Kidney epithelial cell (primary cell): ENCODE results near the gene SPATA32. TPM values are rescaled to one million over a fixed set of nuclear protein-coding genes. Genes with fewer than 3 reads are reported as not detected.

Experiments
- DNase-seq: peaks from one replicate; pipeline ENCODE4 v3.0.0-alpha.2; 2010; ENCODE audit warnings: low read depth
- H3K27me3 ChIP-seq: 2 replicates; pipeline ENCODE4 v1.6.0; 2011; ENCODE audit warnings: low read length; ENCODE audit not compliant: control insufficient read depth, insufficient read depth
- H3K36me3 ChIP-seq: 2 replicates; pipeline ENCODE4 v1.5.1; 2011; ENCODE audit warnings: low read length; ENCODE audit not compliant: control insufficient read depth, insufficient read depth
- H3K4me3 ChIP-seq: 2 replicates; pipeline ENCODE4 v1.5.1; 2011; ENCODE audit warnings: low read depth, mild to moderate bottlenecking, control low read depth, low read length
- total RNA-seq: library from RNA; depleted of rRNA; stranded (reverse); fragments of >200 nt; gene quantifications from 2 replicates; pipeline ENCODE4 v1.2.3, GENCODE V29; 2015
- TF ChIP-seq, protein P1 (sequence below): IDR thresholded peaks from 2 replicates; pipeline ENCODE4 v1.5.1; 2011; ENCODE audit warnings: mild to moderate bottlenecking, moderate library complexity, low read length, control low read depth, inconsistent platforms; ENCODE audit not compliant: insufficient read depth, poor library complexity, severe bottlenecking

SPATA32 gene
- total RNA-seq, 1 donor from 2014 or later: not detected

DNA sequence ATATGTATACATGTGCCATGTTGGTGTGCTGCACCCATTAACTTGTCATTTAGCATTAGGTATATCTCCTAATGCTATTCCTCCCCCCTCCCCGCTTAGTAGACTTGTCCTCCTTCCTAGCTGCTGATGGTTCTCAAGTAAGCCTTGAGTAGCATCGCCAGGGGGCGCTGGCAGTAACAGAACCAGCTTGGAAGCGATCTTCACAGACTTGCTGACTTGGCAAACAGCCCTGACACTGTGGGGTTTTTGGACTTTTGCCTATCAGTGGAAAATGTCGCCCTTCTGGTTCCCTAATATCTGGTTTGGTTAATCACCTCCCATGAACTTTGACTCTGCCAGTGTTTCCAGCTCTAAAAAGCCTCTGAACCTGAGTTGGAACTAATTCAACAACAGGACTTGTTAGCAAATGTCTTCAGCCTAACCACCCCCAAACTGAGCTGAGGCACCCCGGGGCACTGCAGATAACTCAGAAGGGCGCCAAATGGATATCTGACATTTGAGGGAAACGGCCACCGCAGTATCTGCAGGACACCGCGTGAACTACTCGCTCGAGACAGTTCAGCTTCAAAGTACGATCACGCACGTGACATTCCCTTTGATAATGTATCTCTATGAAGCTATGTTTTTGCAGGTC is 15.4 kb upstream of the SPATA32 start:
- TF ChIP-seq, protein P1, sequence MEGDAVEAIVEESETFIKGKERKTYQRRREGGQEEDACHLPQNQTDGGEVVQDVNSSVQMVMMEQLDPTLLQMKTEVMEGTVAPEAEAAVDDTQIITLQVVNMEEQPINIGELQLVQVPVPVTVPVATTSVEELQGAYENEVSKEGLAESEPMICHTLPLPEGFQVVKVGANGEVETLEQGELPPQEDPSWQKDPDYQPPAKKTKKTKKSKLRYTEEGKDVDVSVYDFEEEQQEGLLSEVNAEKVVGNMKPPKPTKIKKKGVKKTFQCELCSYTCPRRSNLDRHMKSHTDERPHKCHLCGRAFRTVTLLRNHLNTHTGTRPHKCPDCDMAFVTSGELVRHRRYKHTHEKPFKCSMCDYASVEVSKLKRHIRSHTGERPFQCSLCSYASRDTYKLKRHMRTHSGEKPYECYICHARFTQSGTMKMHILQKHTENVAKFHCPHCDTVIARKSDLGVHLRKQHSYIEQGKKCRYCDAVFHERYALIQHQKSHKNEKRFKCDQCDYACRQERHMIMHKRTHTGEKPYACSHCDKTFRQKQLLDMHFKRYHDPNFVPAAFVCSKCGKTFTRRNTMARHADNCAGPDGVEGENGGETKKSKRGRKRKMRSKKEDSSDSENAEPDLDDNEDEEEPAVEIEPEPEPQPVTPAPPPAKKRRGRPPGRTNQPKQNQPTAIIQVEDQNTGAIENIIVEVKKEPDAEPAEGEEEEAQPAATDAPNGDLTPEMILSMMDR: peak; percentile 82
- H3K27me3 ChIP-seq: no peaks in the 10 kb centered on the region
- DNase-seq: peak; percentile 66
- no peak overlapping the region for H3K4me3 ChIP-seq
- peaks cover 5% of the 10 kb centered on the region for H3K36me3 ChIP-seq

DNA sequence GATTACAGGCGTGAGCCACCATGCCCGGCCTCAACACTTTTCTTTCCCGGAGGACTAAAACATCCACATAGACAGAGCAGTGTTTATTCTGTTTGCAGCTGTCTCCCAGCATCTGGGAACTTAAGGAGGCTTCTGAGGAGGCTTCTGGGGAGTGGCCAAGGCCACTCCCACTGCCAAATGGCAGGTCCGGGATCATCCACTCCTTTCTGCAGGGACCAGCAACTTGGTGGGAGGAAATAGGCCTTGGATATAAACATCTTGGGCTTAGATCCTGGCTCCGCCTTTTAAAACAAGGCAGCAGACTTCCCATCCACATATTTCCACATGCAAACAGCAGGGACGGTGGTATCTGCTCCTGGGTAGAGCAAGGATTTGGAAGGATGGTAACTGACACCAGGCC is 14.1 kb upstream of the SPATA32 start:
- no peak overlapping the region for H3K4me3 ChIP-seq
- H3K36me3 ChIP-seq: peaks cover 5% of the 10 kb centered on the region
- no peak for DNase-seq
- TF ChIP-seq, protein P1: no peak
- no peaks in the 10 kb centered on the region for H3K27me3 ChIP-seq

DNA sequence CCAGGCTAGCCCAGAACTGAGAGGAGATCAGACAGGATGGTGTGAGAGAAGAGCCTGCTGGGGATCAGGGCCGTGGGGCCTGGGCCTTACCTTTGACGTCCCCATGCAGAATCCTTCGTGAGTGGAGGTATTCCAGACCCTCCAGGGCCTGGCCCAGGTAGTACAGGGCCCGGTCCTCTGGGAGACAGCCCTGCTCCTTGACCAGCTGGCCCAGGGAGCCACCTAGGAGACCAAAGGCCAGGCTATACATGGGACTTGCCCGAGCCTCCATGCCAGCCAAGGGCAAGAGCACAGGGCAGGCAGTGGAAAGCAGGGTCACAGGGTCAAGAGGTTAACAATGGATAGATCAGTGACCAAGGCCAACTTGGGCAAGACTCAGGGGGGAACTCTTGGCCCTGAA is 12.1 kb upstream of the SPATA32 start:
- no peak for DNase-seq
- H3K4me3 ChIP-seq: no peak overlapping the region
- H3K27me3 ChIP-seq: no peaks in the 10 kb centered on the region
- peaks cover 9% of the 10 kb centered on the region for H3K36me3 ChIP-seq
- TF ChIP-seq, protein P1: no peak

DNA sequence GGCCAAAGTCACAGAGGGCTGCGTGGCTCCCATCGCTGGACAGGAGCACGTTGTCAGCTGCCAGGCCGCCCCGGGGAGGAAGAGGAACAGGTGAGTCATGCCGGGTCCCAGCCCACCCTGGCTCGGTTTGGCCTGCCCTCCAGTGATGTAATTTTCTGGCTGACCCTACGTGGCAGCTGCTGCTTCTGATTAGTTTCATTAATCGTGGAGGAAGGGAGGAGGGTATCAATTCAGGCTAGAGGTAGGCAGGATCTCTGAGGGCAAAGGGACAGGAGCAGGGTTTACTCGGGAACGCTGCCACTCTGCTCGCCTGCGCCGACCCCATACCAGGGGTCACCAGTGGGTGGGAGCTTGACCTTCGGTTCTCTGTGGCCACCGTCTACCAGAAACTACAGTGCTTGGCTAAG is 11.7 kb upstream of the SPATA32 start:
- no peak overlapping the region for H3K4me3 ChIP-seq
- no peaks in the 10 kb centered on the region for H3K27me3 ChIP-seq
- peaks cover 9% of the 10 kb centered on the region for H3K36me3 ChIP-seq
- TF ChIP-seq, protein P1: no peak
- DNase-seq: no peak

DNA sequence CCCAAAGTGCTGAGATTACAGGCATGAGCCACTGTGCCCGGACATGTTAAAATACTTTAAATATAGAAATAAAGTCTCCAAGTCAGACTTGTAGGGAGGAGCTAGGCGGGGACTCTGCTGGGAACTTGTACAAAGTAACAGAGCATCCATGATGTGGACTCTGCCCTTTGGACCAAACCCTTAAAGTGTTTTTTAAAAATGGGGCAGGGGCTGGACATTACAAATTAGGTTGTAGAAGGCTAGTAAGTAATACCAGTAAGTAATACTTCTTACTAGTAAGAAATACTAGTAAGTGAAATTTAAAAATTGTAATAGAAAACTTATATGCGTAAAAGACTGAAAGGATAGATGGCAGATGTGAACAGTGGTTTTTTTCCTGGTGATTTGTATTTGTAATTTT is 9.7 kb upstream of the SPATA32 start:
- Histone ChIP-seq H3K4me3 (no peak overlapping the region), H3K36me3 (peaks cover 9% of the 10 kb centered on the region), H3K27me3 (no peaks in the 10 kb centered on the region)
- TF ChIP-seq, protein P1: no peak
- DNase-seq: no peak

DNA sequence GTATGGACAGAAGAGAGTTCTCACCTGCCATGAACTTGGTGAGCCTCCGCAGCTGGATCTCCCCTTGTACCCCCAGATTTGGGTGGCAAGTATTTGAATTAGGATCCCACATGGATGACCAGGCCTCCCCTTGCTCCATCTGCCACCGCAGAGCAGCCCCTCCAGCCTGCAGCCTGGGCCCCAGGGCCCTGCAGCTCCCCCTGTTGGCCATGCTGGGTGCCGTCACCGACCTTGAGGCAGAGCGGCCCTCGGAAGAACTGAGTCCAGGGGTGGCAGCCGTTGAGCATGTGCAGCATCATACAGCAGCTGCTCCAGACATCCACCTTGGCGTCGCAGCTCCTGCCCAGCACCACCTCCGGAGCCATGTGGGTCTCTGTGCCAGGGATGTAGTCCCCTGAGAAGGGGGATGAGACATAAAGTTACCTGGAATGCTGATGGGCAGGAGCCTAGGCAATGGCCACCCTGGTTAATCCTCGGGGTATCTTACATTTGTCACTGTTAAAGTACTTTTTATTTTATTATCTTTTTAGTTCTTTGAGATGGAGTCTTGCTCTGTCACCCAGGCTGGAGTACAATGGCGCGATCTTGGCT is 9.0 kb upstream of the SPATA32 start:
- TF ChIP-seq, protein P1: peak; percentile 71
- no peaks in the 10 kb centered on the region for H3K27me3 ChIP-seq
- H3K36me3 ChIP-seq: peaks cover 9% of the 10 kb centered on the region
- no peak overlapping the region for H3K4me3 ChIP-seq
- no peak for DNase-seq
